ENCODE results near the gene ZNF652.
"Not testable (repeated sequence)": the region's sequence is repeated elsewhere in the genome, so short reads cannot be mapped to it uniquely, and the experiment has no call there.

Gene ZNF652

DNA sequence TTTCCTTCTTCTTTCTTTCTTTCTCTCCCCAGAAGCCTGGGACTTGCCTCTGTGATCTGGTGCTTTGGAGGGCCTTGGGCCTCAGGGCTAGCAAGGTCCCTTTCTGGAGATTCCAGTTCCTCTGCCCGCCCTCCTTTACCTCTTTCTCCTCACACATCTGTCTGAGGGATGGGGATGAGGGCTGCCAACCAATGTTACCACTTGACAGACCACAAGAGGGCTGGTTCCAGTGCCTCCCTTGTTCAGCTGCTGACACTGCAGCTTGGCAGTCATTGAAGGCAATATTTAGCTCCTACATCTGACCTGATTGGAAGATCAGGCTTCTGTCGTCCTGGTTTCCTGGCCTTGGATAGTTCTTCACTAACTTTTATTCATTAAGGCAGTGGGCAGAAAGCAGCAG, 3.6 kb upstream of the ZNF652 start:
- Histone ChIP-seq H3K4me1 (ENCODE audit: control insufficient read depth, low read length) (peaks cover 11% of the 10 kb centered on the region), H3K27me3 (ENCODE audit: control insufficient read depth, low read length) (no peaks in the 10 kb centered on the region), H3K27ac (ENCODE audit: low read depth, low read length) (no peak overlapping the region), H3K4me2 (ENCODE audit: low read length) (no peak overlapping the region), H3K36me3 (ENCODE audit: control insufficient read depth, low read length) (0 out of 2 replicates have a peak, but pooled peaks cover 2% of the 10 kb centered on the region), H3K9me2 (replicated peaks; ENCODE audit: control insufficient read depth, low read length) (no peaks in the 10 kb centered on the region), H3F3A (ENCODE audit: control insufficient read depth, insufficient read depth) (no peaks in the 10 kb centered on the region), H3K4me3 (ENCODE audit: low read length) (no peak overlapping the region), H3K79me2 (ENCODE audit: control insufficient read depth, low read length) (peaks cover 10% of the 10 kb centered on the region), H3K9me3 (ENCODE audit: control insufficient read depth, insufficient read depth, low read length) (no peaks in the 10 kb centered on the region), H4K20me1 (ENCODE audit: control insufficient read depth, insufficient read depth, low read depth, low read length) (peaks cover 4% of the 10 kb centered on the region; the same call in 1 of the 2 replicates)
- TF ChIP-seq, protein P1, sequence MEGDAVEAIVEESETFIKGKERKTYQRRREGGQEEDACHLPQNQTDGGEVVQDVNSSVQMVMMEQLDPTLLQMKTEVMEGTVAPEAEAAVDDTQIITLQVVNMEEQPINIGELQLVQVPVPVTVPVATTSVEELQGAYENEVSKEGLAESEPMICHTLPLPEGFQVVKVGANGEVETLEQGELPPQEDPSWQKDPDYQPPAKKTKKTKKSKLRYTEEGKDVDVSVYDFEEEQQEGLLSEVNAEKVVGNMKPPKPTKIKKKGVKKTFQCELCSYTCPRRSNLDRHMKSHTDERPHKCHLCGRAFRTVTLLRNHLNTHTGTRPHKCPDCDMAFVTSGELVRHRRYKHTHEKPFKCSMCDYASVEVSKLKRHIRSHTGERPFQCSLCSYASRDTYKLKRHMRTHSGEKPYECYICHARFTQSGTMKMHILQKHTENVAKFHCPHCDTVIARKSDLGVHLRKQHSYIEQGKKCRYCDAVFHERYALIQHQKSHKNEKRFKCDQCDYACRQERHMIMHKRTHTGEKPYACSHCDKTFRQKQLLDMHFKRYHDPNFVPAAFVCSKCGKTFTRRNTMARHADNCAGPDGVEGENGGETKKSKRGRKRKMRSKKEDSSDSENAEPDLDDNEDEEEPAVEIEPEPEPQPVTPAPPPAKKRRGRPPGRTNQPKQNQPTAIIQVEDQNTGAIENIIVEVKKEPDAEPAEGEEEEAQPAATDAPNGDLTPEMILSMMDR (IDR thresholded peaks at IDR 0.05; ENCODE audit: low read depth, low read length, poor library complexity, severe bottlenecking), result no peak
- no peak for TF ChIP-seq EZH2phosphoT487 (IDR thresholded peaks at IDR 0.05; ENCODE audit: borderline replicate concordance, low read length)

DNA sequence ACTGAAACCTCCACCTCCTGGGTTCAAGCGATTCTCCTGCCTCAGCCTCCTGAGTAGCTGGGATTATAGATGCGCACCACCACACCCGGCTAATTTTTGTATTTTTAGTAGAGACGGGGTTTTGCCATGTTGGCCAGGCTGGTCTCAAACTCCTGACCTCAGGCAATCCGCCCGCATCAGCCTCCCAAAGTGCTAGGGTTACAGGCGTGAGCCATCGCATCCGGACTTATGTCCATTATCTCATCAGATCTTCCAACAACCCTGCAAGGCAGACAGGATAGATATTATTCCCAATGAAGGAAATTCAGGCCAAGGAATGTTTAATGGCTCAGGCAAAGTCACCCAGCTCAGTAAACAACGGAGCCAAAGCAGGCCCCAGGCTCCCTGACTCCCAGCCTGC, 3.1 kb upstream of the ZNF652 start:
- peaks cover 15% of the 10 kb centered on the region for H3K79me2 ChIP-seq (ENCODE audit: control insufficient read depth, low read length)
- not testable (repeated sequence) for H3K27ac ChIP-seq (ENCODE audit: low read depth, low read length); H3K36me3 ChIP-seq (ENCODE audit: control insufficient read depth, low read length); H3K4me2 ChIP-seq (ENCODE audit: low read length); H3K9me3 ChIP-seq (ENCODE audit: control insufficient read depth, insufficient read depth, low read length); H3K4me3 ChIP-seq (ENCODE audit: low read length); H4K20me1 ChIP-seq (ENCODE audit: control insufficient read depth, insufficient read depth, low read depth, low read length); H3K27me3 ChIP-seq (ENCODE audit: control insufficient read depth, low read length); H3K9me2 ChIP-seq (replicated peaks; ENCODE audit: control insufficient read depth, low read length); H3F3A ChIP-seq (ENCODE audit: control insufficient read depth, insufficient read depth)
- peaks cover 16% of the 10 kb centered on the region for H3K4me1 ChIP-seq (ENCODE audit: control insufficient read depth, low read length)

DNA sequence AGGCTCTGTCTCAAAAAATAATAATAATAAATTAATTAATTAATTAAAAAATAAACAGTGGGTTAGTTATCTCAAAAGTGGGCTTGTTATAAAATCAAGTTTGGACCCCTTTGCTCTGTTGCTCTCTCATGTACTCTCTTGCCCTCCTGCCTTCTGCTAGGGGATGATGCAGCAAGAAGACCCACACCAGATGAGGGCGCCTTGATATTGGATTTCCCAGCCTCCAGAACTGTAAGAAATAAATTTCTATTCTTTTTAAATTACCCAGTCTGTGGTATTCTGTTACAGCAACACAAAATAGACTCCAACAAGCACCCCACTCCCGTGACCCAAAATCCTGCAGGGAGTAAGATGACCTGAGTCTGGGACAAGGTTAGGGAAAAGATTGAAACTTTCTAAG, 2.1 kb upstream of the ZNF652 start:
- Histone ChIP-seq H3K27ac (ENCODE audit: low read depth, low read length) (no peak overlapping the region), H3K9me2 (replicated peaks; ENCODE audit: control insufficient read depth, low read length) (no peaks in the 10 kb centered on the region), H3K4me2 (ENCODE audit: low read length) (no peak overlapping the region), H3K36me3 (ENCODE audit: control insufficient read depth, low read length) (peaks cover 12% of the 10 kb centered on the region; the same call in 1 of the 2 replicates), H3K4me3 (ENCODE audit: low read length) (no peak overlapping the region), H4K20me1 (ENCODE audit: control insufficient read depth, insufficient read depth, low read depth, low read length) (peaks cover 19% of the 10 kb centered on the region; the same call in 1 of the 2 replicates), H3F3A (ENCODE audit: control insufficient read depth, insufficient read depth) (0 out of 2 replicates have a peak, but pooled peaks cover 2% of the 10 kb centered on the region), H3K27me3 (ENCODE audit: control insufficient read depth, low read length) (no peaks in the 10 kb centered on the region), H3K79me2 (ENCODE audit: control insufficient read depth, low read length) (peaks cover 25% of the 10 kb centered on the region), H3K9me3 (ENCODE audit: control insufficient read depth, insufficient read depth, low read length) (no peaks in the 10 kb centered on the region), H3K4me1 (ENCODE audit: control insufficient read depth, low read length) (peaks cover 26% of the 10 kb centered on the region)
- no peak for TF ChIP-seq EZH2phosphoT487 (IDR thresholded peaks at IDR 0.05; ENCODE audit: borderline replicate concordance, low read length)
- TF ChIP-seq, protein P1 (IDR thresholded peaks at IDR 0.05; ENCODE audit: low read depth, low read length, poor library complexity, severe bottlenecking), result no peak

DNA sequence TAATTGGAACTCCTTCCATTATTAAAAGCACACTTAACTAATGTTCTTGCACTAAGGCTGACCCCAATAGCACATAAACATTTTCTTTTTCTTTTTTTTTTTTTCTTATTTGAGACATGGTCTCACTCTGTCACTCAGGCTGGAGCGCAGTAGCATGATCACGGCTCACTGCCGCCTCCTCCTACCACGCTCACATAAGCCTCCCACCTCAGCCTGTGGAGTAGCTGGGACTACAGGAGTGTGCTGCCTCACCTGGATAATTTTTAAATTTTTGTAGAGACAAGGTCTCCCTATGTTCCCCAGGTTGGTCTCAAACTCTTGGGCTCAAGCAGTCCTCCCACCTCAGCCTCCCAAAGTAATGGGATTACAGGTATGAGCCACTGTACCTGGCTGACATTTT, 1.2 kb upstream of the ZNF652 start:
- H3K79me2 ChIP-seq (ENCODE audit: control insufficient read depth, low read length), result peaks cover 34% of the 10 kb centered on the region
- no peaks in the 10 kb centered on the region for H3K27me3 ChIP-seq (ENCODE audit: control insufficient read depth, low read length)
- no peaks in the 10 kb centered on the region for H3K9me2 ChIP-seq (replicated peaks; ENCODE audit: control insufficient read depth, low read length)
- no peak overlapping the region for H3K4me2 ChIP-seq (ENCODE audit: low read length)
- H3K4me3 ChIP-seq (ENCODE audit: low read length), result no peak overlapping the region
- H3F3A ChIP-seq (ENCODE audit: control insufficient read depth, insufficient read depth), result 0 out of 2 replicates have a peak, but pooled peaks cover 2% of the 10 kb centered on the region
- H3K9me3 ChIP-seq (ENCODE audit: control insufficient read depth, insufficient read depth, low read length), result no peaks in the 10 kb centered on the region
- no peak overlapping the region for H3K27ac ChIP-seq (ENCODE audit: low read depth, low read length)
- H3K4me1 ChIP-seq (ENCODE audit: control insufficient read depth, low read length), result peaks cover 35% of the 10 kb centered on the region
- H3K36me3 ChIP-seq (ENCODE audit: control insufficient read depth, low read length), result peaks cover 12% of the 10 kb centered on the region; the same call in 1 of the 2 replicates
- peaks cover 20% of the 10 kb centered on the region; the same call in 1 of the 2 replicates for H4K20me1 ChIP-seq (ENCODE audit: control insufficient read depth, insufficient read depth, low read depth, low read length)
- TF ChIP-seq, protein P1 (IDR thresholded peaks at IDR 0.05; ENCODE audit: low read depth, low read length, poor library complexity, severe bottlenecking), result no peak
- no peak for TF ChIP-seq EZH2phosphoT487 (IDR thresholded peaks at IDR 0.05; ENCODE audit: borderline replicate concordance, low read length)
